NCI-H2081 treated with DMSO at 0.1 percent for 48 hours (cell line): Measurements from ENCODE around the gene PTX4.
A peak's percentile ranks its signal among the peaks of the same experiment; 100 is the strongest.
"Not testable (repeated sequence)": the region's sequence is repeated elsewhere in the genome, so short reads cannot be mapped to it uniquely, and the experiment has no call there.

ENCODE experiments used
- DNase-seq: peaks from one replicate; lab custom pipeline; 2025; lab: John Stamatoyannopoulos, UW

PTX4 gene

GRCh38 chr16:1481906-1482835, 6.6 kb downstream of the PTX4 start:
- DNase-seq, result no peak

GRCh38 chr16:1478937-1479336, 9.8 kb downstream of the PTX4 start:
- DNase-seq, result not testable (repeated sequence)

- no peak for DNase-seq
These were observed 11.7 kb downstream of the PTX4 start for GRCh38 chr16:1477033-1477432.

GRCh38 chr16:1475552-1476114, 13.1 kb downstream of the PTX4 start:
- DNase-seq, result no peak

- peak; percentile 18 for DNase-seq
These were observed 13.8 kb downstream of the PTX4 start, which contains the start of gene CLCN7 for GRCh38 chr16:1474796-1475551. Gene CLCN7, minus strand, starts transcription at chr16:1475028. Its CDS starts 54 bp downstream, at chr16:1474974.

- DNase-seq, result no peak
These were observed 14.5 kb downstream of the PTX4 start for GRCh38 chr16:1474082-1474795.

- DNase-seq, result no peak
These were observed 15.8 kb downstream of the PTX4 start for GRCh38 chr16:1472974-1473373.

GRCh38 chr16:1471569-1472194, 17.1 kb downstream of the PTX4 start:
- no peak for DNase-seq

- no peak for DNase-seq
These were observed 18.1 kb downstream of the PTX4 start for GRCh38 chr16:1470481-1471251.

- DNase-seq, result no peak
These were observed 19.0 kb downstream of the PTX4 start for GRCh38 chr16:1469693-1470201.

- not testable (repeated sequence) for DNase-seq
These were observed 19.6 kb downstream of the PTX4 start for GRCh38 chr16:1469141-1469540.

GRCh38 chr16:1468426-1468810, 20.3 kb downstream of the PTX4 start:
- no peak for DNase-seq

- DNase-seq, result no peak
These were observed 21.7 kb downstream of the PTX4 start for GRCh38 chr16:1466968-1467521.

- no peak for DNase-seq
These were observed 22.7 kb downstream of the PTX4 start for GRCh38 chr16:1466054-1466453.

GRCh38 chr16:1465567-1465915, 23.2 kb downstream of the PTX4 start:
- no peak for DNase-seq

GRCh38 chr16:1464894-1465566, 23.7 kb downstream of the PTX4 start:
- DNase-seq, result no peak

GRCh38 chr16:1464196-1464893, 24.4 kb downstream of the PTX4 start:
- DNase-seq, result no peak

GRCh38 chr16:1461146-1461545, 27.6 kb downstream of the PTX4 start:
- no peak for DNase-seq

- DNase-seq, result no peak
These were observed 28.1 kb downstream of the PTX4 start for GRCh38 chr16:1460602-1461138.
